NCI-H1417 treated with DMSO at 0.1 percent for 48 hours (cell line): ENCODE results near the gene CENPA.
"Not testable (repeated sequence)": the region's sequence is repeated elsewhere in the genome, so short reads cannot be mapped to it uniquely, and the experiment has no call there.

Source experiments
- DNase-seq: peaks from one replicate; lab custom pipeline; 2025; lab: John Stamatoyannopoulos, UW

Gene CENPA

GRCh38 chr2:26785431-26786206 lies at the start of gene CENPA:
TSS of gene CENPA (plus strand) at chr2:26786056. CDS start at chr2:26786197, 141 bp downstream.
- DNase-seq, result peak; percentile 99

DNA sequence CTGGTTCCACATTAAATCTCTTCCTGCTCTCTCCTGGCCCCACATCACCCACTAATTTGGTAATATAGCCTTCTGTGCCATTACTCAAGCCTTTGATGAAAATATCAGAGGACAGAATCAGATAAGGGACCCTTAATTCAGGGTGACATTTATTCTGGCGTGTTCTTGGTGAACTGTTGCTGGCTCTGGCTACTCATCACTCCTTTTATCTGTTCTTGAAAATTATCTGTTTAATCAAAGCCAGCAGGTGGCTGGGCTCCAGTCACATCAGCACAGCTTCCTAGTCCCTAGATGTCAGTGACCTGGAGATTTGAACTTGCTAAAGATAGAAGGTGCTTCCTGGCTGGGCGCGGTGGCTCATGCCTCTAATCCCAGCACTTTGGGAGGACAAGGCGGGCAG lies 48.6 kb upstream of the CENPA start:
- no peak for DNase-seq

- DNase-seq, result no peak
Measured at GRCh38 chr2:26738481-26738880, 47.4 kb upstream of the CENPA start.

DNA sequence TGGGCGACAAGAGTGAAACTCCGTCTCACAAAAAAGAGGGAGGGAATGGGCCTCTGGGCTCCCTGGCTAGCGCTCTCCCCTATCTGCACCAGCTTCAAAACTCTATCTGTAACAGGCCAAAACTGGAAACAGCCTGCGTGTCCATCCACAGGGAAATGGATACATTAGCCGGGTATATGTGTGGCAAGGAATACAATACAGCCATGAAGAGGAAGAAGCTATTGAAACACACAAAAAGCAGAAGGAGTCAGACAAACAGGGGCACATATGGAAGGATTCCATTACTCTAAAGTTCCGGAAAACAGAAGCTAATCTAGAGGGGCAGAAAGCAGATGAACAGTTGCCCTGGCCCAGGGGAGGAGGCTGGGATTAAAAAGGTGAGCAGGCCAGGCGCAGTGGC lies 46.3 kb upstream of the CENPA start:
- DNase-seq, result no peak

- DNase-seq, result no peak
Measured at GRCh38 chr2:26740346-26740745, 45.5 kb upstream of the CENPA start.

GRCh38 chr2:26740890-26741302 lies 45.0 kb upstream of the CENPA start:
- no peak for DNase-seq

DNA sequence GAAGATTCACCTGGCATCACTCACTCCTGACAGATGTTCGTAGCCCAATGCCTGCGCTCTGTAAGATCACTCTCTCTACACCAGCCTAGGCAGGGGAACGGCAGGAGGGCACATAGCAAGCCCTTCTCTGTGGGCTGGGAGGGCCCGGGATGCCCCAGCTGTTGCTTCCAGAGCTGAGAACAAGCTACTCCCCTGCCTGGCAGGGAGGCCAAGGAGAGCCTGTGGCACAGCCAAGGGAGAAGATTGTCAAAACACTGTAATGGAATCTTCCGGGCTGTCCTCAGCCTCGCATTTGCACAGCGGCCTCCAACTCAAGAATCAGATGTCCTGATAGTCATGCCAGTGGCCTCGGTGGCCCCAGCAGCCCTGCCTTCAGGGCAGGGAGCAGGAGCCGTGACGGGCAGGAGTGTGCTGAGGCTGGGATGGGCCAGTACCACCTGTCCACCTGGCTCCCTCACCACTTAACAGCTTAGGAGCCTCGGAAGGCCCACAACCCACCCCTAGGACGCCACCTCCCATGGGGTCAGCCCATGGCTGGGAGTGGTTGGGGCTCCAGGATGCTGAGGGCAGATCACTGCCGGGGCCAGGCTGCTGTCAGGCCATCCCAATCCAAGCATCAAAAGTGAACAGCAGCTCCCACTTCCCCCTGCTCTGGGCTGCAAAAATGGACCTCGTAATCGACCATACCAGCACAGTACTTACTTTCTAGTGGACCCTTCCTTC lies 43.6 kb upstream of the CENPA start:
- no peak for DNase-seq

DNA sequence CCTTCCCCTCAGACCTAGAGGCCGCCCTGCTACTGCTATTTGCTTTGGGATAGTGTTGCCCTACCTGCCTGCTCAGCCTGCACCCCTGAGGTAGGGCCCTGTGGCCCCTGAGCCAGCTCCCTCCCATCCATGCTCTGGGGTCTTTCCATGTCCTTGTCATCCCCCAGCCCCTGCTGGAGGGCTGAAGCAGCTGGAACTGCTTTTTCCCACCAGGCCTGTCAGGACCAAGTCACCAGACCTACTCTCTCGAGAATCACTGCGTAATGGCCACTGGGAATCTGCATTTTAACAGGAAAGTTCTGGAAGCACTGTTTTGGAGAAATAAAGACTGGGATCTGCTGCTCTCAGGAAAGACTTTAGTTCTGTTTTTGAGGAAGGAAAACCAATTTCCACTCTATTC lies 42.0 kb upstream of the CENPA start:
- DNase-seq, result no peak

DNA sequence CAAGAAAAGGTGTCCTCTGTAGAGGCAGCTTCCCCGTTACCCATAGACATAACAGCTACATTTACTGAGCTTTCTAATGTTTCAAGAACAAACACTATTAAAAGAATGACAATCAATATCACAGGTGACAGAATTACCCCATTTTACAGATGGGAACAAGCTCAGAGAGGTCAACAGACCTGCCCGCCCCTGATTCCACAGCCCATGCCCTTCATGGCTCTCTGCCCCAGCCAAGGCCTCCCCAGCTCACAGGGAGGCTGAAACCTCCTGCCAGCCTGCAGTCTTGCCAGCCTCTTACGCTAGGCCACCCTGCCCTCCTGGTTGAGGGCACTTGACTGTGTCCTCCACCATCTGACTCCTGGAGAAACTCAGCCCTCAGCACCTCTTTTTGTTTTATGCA lies 40.9 kb upstream of the CENPA start:
- DNase-seq, result no peak

DNA sequence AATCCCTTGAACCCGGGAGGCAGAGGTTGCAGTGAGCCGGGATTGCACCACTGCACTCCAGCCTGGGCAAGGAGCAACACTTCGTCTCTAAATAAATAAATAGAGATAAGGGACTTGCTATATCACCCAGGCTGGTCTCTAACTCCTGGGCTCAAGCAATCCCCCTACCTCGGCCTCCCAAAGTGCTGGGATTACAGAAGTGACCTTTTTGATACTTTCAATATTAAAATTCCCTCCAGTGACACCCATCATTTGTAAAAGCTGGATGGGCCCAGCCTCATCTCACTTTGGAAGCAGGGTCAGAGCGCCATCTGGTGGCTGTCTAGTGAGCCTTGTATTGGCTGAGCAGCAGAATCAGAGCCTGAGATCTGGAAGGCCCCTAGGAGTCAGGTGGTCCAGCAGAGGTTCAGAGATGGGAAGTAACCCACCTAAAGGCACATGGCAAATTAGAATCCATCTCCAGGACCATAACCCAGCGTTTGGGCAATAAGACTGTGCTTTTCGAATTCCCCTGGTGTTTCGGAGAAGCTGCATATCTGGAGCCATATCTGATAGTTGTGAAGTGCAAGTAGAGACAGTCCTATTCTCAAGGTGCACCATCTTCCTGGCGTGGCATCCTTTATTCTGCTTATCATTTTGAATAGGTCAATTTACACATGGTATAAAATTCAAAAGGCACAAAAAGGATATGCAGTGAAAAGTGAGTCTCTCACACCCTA lies 40.1 kb upstream of the CENPA start:
- DNase-seq, result peak; percentile 38

DNA sequence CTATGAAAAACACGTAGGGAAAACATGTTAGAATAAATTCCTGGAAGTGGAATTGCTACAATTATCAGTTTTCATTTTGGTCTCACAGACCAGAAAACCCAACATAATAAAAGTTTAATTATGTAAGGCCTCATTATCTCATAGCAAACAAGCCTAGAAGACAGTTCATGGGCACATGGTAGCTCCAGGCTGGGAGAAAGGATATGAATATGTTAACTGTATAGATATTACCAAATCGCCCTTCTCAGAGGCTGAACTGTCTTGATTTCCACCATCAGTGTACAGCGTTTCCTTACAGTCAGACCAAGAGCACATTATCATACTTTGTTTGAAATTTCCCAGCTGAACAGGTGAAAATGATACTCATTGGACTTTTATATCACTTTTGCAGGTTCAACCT lies 38.9 kb upstream of the CENPA start:
- no peak for DNase-seq

- not testable (repeated sequence) for DNase-seq
Measured at GRCh38 chr2:26749787-26750420, 36.0 kb upstream of the CENPA start.

DNA sequence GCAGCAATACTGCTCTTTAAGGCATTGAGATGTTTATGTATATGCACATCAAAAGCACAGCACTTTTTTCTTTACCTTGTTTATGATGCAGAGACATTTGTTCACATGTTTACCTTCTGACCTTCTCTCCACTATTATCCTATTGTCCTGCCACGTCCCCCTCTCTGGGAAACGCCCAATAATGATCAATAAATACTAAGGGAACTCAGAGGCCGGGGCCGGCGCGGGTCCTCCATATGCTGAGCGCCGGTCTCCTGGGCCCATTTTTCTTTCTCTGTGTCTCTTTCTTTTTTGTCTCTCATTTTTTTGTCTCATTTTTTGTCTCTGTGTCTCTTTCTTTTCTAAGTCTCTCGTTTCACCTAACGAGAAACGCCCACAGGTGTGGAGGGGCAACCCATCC lies 35.4 kb upstream of the CENPA start:
- not testable (repeated sequence) for DNase-seq

- no peak for DNase-seq
Measured at GRCh38 chr2:26752656-26753055, 33.2 kb upstream of the CENPA start.

DNA sequence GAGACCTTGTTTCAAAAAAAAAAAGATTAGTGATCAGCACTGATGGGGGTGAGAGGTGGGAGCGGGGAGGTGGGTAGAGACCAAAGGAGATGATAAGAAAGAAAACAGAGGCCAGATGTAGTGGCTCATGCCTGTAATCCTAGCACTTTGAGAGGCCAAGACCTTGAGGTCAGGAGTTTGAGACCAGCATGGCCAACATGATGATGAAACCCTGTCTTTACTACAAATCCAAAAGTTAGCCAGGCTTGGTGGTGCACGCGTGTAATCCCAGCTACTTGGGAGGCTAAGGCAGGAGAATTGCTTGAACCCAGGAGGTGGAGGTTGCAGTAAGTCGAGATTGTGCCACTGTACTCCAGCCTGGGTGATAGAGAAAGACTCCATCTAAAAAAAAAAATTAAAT lies 31.3 kb upstream of the CENPA start:
- no peak for DNase-seq

DNA sequence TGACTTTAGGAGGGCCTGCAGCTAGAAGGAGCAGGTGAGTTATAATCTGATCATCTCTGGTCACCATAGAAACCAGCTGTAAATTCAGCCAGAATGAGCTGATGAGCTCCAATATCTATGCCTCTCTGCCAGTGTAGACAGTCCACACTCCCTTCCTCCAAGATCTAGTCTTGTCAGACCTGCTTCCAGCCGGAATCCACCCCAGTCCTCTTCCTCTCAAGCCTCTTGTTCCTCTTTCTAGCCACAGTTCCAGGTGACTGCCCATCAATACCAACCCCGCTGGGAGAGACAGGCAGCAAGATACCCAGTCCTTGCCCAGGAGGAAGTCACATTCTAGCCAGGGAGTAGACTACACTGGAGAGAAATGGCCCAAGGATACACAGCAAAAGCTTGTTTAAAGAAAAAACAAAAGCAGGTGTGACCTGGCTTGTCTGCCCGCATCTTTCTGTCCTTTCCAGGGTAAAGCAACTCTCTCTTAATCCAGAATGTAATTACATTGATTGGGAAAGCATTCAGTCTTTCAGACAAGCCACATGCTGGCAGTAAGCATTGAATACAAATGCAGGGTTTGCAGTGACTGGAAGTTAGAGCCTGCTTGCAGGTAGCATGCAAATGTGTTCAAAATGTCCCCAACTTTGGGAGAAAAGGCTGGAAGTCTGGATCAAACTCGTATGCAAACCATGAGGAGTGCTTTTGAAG lies 30.7 kb upstream of the CENPA start:
- DNase-seq, result no peak

GRCh38 chr2:26756337-26756736 lies 29.5 kb upstream of the CENPA start:
- no peak for DNase-seq

DNA sequence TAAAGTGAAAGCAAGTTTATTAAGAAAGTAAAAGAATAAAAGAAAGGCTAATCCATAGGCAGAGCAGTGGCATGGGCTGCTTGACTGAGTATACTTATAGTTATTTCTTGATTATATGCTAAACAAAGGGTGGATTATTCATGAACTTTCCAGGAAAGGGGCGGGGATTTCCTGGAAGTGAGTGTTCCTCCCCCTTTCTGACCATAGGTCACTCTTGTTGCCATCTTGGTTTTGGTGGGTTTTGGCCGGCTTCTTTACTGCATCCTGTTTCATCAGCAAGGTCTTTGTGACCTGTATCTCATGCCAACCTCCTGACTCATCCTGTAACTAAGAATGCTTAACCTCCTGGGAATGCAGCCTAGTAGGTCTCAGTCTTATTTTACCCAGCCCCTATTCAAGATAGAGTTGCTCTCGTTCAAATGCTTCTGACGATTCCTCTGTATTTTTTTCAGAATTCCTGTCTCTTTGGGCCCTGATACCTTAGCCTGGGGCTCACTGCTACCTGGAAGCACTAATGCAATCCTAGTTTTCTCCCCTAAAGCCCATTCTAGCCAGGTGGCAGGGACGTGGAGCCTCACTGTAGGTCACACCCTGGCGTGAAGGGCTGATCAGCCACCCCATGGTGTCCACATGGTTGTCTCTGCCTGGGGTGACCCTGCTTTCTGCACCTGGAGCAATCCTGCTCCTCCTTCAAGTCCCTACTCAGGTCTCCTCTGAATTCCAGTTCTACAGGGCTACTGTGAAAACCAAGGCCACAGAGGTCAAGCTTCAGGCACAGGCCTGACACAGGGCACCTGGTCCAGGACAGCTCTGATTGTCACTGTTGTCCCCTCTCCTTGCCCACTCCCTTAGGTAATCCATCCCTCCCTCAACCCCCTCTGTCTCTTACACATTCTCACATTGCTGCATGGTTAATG lies 27.7 kb upstream of the CENPA start:
- DNase-seq, result no peak

DNA sequence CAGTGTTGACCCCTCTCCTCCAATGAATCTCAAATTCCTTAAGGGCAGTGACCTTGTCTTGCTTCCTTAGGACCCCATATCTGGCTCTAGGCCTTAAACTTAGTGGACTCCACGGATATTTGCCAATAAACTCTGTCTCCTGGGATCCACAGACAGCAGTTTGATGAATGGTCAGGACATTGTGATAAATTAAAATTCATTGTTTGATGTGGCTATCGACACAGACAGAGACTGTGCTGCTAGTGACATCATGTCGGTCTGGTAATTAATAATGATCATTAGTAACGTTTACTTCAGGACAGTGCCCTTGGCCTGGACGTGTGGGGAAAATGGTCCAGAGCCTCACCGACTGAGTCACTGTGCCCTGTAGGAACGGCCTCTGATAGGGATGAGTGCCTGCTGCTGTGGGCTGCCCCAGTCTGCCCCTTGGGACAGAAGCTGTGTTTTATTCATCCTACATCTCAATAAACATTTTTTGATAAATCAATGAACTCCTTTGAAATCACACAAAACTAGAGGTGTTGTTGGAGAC lies 27.0 kb upstream of the CENPA start:
- DNase-seq, result no peak

- DNase-seq, result no peak
Measured at GRCh38 chr2:26759845-26760244, 26.0 kb upstream of the CENPA start.
